ENCODE results near the gene DRC7.
A peak's percentile ranks its signal among the peaks of the same experiment; 100 is the strongest.
"Not testable (repeated sequence)": the region's sequence is repeated elsewhere in the genome, so short reads cannot be mapped to it uniquely, and the experiment has no call there.

The DRC7 gene

GRCh38 chr16:57721356-57722209 is 27.0 kb downstream of the DRC7 start:
- no peak for DNase-seq

- DNase-seq: no peak
Observed at GRCh38 chr16:57722210-57722499, 27.5 kb downstream of the DRC7 start.

- no peak for DNase-seq
Observed at GRCh38 chr16:57722651-57723050, 28.0 kb downstream of the DRC7 start.

GRCh38 chr16:57723170-57723569 is 28.6 kb downstream of the DRC7 start:
- DNase-seq: no peak

GRCh38 chr16:57724531-57724930 is 29.9 kb downstream of the DRC7 start:
- DNase-seq: no peak

GRCh38 chr16:57725151-57725550 is 30.5 kb downstream of the DRC7 start:
- DNase-seq: no peak

- DNase-seq: no peak
Observed at GRCh38 chr16:57725554-57725953, 30.9 kb downstream of the DRC7 start.

- DNase-seq: no peak
Observed at GRCh38 chr16:57725976-57726375, 31.4 kb downstream of the DRC7 start.

GRCh38 chr16:57726433-57726947 is 31.9 kb downstream of the DRC7 start:
- DNase-seq: no peak

- DNase-seq: no peak
Observed at GRCh38 chr16:57727610-57728009, 33.0 kb downstream of the DRC7 start.

GRCh38 chr16:57728336-57729181 is 34.0 kb downstream of the DRC7 start:
- no peak for DNase-seq

- DNase-seq: no peak
Observed at GRCh38 chr16:57729182-57729484, 34.5 kb downstream of the DRC7 start.

GRCh38 chr16:57729852-57730251 is 35.2 kb downstream of the DRC7 start:
- DNase-seq: not testable (repeated sequence)

- DNase-seq: no peak
Observed at GRCh38 chr16:57730771-57731730, 36.4 kb downstream of the DRC7 start.

GRCh38 chr16:57732037-57732436 is 37.4 kb downstream of the DRC7 start:
- no peak for DNase-seq

- no peak for DNase-seq
Observed at GRCh38 chr16:57732714-57733113, 38.1 kb downstream of the DRC7 start.

- no peak for DNase-seq
Observed at GRCh38 chr16:57734308-57734924, 39.8 kb downstream of the DRC7 start.

- peak; percentile 100 for DNase-seq
Observed at GRCh38 chr16:57734925-57735754, 40.5 kb downstream of the DRC7 start.

GRCh38 chr16:57735755-57736418 is 41.3 kb downstream of the DRC7 start, which contains the start of gene KATNB1:
Gene KATNB1, plus strand, starts transcription at chr16:57735770. Its CDS starts 1,474 bp downstream, at chr16:57737244.
- no peak for DNase-seq

GRCh38 chr16:57736419-57737351 is 42.1 kb downstream of the DRC7 start:
- peak; percentile 2 for DNase-seq
